Measurements from ENCODE around the gene KIAA2012.
"Not testable (repeated sequence)": the region's sequence is repeated elsewhere in the genome, so short reads cannot be mapped to it uniquely, and the experiment has no call there.

Gene KIAA2012

DNA sequence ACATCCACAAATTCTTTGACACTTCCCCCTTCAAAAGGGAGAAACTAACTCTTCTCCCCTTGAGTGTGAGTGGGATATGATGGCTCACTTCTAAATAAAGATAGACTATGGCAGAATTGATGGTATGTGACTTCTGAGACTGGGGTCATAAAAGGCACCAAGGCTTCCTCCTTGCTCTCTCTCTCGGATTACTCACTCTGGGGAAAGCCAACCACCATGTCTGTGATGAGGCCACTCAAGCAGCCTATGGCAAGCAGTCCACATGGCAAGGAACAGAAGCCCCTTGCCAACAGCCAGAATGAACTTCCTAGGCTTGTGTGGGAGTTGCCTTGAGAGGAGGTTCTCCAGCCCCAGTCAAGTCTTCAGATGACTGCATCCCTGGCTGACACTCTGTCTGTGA is 43.6 kb downstream of the KIAA2012 start:
- DNase-seq (ENCODE audit: low spot score): no peak

DNA sequence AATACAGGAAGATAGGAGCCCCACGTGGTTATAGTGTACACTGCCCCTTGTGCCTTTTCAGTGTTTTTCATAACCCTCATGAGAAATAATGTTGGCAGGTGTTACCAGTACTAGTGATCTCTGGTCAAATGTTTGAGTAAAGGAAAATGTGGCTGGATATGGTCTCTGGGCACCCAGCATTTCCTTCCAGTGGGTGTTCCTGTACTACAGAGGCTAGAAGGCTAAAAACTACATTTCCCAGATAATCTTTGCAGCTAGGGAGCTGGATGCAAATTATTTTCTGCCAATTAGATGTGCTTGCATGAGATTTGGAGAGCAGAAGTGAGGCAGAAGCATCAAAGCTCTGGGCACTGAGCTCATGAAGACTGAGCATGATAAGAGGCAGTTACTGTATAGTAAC is 45.1 kb downstream of the KIAA2012 start:
- no peak for DNase-seq (ENCODE audit: low spot score)

DNA sequence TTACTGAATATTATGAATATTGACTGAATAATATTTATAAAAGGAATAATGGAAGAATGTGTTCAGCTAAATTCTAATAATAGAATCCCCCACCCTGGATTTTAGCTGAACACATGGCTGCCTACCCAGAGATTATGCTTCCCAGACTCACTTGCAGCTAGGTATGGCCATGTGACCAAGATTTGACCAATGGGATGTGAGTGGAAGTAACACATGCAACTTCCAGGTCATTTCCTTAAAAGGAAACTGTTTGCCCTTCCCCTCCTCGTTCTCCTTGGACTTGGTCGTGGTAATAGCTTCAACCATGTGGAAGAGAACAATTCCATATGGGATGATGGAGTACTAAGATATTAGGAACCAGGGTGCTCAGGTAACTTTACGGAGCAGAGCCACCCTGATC is 47.8 kb downstream of the KIAA2012 start:
- DNase-seq (ENCODE audit: low spot score): no peak

DNA sequence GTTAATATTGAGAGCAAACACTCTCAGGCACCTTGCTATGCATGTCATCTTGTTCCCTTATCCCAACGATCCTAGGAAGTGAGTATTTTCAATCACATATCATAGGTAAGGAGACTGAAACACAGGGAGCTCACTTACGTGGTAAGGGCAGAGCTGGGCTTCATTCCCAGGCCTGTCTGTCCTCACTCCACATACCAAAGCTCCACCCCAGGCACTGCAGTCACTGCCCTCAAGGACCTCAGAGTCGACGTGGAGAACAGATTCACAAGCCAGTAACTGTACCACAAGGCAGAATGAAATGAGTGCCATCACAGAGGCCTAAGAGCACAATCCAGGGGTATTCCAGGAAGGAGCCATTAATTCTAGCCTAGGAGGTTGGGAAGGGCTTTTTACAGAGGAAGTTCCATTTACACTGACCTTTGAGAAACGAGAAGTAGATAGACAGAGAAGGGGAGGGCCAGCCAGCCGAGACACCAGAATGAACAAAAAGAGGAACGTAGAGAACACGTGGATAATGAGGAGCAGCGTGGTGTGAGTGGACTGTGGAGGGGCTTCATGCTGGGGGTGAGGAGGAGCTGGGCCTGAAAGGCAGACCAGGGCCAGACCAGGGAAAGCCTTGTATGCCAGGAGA is 48.6 kb downstream of the KIAA2012 start:
- DNase-seq (ENCODE audit: low spot score): no peak

DNA sequence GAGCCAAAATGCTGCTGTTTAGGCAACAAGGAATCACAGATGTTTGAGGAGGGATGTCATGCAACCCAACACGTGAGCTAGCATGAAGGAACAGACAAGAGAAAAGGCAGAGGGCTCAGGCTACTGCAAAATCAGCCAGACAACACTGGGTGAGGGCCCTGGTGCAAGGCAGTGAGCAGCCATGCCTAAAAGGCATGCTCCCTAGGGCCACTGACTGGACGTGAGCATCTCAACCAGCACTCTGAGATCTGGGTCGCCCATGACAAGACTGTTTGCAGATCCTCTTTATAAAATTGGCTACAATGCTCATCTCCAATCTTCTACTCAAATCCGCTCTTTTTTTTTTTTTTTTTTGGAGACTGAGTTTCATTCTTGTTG is 49.1 kb downstream of the KIAA2012 start:
- DNase-seq (ENCODE audit: low spot score): no peak

DNA sequence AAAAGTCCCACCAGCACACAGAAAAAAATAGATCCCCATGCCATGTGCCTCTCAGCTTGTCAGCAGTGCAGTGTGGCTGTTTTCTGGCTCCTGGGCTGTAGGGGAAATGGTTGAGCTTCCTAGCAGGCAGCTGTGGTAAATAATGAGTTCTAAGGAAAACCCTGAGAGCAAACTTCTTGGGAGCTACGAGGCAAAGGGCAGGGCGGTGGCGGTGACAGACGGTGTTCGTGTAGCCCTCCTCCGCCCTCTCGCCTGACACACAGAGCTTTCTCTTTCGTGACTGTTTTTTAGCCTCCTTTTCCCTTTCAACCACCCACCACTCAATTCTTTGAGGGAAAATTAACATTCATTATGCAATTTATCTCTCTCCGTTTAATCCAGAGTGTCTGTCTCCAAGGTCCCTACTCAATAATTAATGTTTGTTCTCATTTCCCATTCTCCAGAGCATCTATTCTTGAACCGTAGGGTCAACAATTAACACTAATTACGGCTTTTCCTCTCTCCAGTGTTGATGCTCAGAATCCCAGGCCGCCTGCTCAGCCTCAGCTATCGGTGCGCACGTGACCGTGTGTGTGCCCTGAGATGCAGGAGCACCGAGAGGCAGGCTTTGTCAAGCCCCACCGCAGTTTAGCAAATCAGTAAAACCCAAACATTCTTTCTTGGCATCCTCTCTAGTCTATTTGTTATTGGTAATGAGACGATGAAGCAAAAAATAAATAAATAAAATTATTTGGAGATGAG is 50.1 kb downstream of the KIAA2012 start:
- DNase-seq (ENCODE audit: low spot score): no peak

DNA sequence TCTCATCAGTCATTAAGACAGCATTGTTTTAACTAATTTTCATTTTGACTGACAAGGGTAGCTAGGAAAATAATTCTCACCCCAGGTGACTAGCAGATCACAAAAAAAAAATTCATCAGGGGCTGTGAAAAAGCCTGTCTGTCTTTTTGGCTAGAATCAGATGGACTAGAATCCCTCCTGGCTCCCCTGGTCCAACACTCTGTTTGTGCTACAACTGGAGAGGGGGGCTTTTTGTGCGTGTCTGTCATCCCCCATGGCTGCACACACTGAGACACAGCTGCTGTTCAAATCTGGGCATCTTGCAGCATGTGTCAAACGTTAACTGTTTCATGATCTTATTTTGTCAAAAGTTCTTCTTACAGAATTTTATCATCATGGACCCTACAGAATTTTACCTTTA is 51.2 kb downstream of the KIAA2012 start:
- no peak for DNase-seq (ENCODE audit: low spot score)

DNA sequence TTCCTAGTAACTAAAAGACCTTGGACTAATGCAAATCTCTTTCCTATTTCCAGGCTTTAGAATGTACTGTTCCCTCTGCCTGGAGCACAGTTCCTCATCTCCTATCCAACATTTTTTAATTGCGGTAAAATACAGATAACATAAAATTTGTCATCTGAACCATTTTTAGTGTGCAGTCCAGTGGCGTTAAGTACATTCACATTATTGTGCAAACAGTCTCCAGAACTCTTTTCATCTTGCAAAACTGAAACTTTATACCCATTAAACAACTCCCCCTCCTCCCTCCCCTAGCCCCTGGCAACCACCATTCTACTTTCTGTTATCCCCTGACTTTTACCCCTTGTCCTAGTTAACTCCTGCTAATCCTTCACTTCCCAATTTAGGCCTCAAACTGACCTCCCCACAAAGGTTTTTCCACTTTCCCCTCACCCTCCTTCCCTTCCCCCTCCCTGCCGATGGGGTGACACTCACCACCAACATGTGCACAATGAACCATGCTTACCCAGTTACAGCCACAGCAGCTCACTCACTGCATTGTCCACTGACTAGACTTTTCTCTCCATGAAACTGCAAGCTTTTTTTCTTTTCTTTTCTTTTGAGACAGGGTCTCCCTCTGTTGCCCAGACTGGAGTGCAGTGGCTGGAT is 54.8 kb downstream of the KIAA2012 start:
- DNase-seq (ENCODE audit: low spot score): no peak

DNA sequence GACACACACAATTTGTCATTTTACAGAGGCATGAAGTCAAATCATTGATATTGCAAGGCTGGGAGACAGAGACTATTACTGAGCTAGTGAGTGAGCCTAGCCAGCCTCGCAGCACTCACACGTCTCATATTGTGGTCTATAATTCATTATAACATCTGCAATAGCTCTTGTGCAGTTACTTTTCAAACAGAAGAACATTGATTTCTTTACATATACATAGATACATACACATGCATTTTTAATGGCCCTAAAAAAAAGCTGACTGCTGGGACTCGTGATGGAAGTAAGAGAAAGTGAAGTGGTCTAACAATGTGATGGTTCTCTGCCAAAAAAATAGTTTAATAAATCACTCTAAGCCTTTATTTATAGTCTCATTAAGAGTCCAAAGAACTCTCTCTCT is 56.8 kb downstream of the KIAA2012 start:
- DNase-seq (ENCODE audit: low spot score): no peak

DNA sequence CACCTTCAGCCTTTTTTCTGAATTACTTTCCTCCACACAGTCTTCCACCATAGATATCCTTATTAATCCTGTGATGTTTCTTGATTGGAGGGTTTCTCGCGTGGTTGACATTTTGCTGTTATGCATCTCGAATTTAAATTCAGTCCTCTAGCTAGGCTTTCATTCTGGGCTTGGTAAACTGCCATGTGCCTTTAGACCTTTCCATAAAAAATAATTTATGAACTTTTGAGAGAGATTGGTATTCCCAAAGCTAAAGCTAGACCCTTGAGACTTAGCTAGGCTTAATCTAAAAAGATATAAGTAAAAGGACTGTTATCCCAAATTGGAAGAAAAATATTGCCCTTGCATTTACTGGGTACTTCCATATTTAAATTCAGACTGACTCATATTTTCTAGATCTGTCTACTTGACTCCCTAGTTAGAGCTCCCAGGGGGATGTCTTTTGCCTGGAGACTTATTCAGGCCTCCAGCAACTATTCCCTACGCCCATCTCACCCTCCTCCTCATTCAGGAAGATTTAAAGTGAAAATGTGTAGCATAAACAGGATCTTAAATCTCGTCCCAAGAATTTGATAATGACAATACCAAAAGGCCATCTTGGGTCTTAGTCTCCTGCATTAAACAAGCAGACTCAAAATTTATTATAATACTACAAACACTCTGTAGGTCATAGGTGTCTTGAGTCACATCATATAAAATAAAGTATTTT is 60.3 kb downstream of the KIAA2012 start:
- DNase-seq (ENCODE audit: low spot score): peak; percentile 55

DNA sequence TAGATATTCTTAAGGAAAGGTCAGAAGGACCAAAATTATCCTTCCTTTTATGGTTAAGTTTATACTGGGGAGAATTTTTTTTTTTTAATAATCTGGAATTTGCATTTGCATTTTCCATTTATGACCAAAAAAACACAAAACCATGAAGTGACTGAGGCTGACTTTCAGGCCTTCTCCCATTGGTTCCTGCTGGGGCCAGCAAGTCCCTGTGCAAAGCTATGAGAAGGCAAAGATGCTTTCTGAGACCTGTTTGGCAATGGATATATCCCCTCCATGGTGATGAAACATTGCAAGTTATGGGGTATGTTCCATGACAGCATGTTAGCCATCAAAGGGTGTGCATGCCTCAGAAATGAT is 60.8 kb downstream of the KIAA2012 start:
- peak; percentile 33 for DNase-seq (ENCODE audit: low spot score)

DNA sequence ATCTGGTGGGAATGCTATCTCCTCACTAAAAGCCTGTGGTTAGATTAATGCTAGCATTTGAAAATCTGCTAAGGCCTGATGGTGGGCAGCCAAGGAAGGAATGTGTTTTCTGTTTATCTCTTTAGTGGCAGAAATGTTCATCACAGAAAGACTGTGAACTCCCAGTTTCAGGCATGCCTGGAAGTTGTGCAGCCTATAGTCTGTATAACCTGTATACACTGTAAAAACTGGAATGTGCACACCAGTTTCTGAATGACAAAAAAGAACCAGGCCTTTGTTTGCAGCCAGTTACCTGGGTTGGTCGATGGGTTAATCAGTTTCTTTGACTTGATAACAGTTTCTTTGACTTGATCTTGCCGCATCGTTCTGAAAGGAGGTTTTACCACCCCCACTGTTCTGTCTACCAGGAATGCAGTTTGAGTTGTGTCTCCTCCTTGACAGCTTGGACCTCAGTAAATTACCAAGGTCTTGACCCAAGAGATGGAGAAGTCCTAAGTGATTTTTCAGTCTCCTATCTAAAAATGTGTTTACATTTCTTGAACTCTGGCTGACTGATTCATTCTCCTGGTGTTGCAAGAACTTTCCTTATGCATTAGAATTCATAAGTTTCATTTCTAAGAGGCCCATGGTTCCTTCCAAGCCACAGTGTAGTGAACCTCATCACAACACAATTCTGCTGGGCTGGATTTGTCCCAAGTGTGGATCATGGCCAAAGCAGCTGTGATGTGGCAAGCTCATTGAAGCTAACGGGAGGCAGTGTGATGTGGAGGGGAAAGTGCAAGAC is 62.2 kb downstream of the KIAA2012 start:
- peak; percentile 87 for DNase-seq (ENCODE audit: low spot score)

DNA sequence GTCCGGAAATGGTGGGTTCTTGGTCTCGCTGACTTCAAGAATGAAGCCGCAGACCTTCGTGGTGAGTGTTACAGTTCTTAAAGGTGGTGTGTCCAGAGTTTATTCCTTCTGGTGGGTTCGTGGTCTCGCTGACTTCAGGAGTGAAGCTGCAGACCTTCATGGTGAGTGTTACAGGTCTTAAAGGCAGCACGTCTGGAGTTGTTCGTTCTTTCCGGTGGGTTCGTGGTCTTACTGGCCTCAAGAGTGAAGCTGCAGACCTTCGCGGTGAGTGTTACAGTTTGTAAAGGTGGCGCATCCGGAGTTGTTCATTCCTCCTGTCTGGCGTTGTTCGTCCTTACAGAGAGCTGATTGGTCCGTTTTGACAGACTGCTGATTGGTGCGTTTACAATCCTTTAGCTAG is 63.0 kb downstream of the KIAA2012 start:
- DNase-seq (ENCODE audit: low spot score): not testable (repeated sequence)

DNA sequence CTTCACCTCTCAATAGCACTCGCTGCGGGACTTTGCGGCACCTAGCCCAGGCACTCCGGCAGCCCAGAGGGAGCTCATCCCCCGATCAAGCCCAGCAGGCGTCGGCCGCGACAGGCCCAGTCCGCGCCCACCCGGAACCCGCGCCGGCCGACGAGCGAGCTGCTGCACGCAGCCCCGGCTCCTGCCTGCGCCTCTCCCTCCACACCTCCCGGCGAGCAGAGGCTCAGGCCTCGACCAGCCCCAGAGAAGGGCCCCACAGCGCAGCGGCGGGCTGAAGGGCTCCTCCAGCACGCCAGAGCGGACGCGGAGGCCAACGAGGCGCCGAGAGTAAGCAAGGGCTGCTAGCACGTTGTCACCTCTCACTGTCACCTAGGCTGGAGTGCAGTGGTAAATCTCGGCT is 63.5 kb downstream of the KIAA2012 start:
- DNase-seq (ENCODE audit: low spot score): no peak

DNA sequence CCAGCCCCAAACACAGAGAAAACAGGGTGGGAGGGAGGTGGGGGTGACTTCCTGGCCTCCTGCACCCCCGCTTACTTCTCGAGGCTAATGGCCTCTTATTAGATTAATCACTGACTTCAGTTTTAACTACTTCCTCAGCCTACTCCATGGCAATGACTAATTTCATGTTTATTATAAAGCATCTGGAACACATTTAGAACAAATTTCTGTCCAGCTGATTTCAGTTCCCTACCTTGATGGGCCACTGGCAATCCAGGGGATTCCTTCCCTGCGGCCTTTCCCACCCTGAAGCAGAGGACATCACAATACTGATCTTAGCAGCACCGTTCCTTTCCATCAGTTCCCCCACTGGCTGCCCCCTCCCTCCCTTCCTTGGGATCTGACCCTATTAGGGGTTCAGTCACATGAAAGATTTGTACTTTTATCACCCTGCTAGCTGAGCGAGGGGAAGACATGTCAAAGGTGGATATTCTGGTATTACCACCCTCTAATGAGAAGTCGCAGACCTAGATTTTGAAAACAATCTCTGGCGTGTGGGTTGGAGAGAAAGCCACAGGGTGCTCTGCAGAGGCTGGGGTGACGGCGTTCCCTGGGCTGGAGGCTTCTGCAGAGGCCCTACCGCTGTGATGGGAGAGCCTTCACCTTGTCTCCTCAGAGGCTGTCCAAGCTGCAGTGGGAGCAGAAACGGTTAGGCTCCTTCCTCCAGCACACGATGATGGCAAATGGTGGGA is 67.6 kb downstream of the KIAA2012 start:
- peak; percentile 40 for DNase-seq (ENCODE audit: low spot score)

DNA sequence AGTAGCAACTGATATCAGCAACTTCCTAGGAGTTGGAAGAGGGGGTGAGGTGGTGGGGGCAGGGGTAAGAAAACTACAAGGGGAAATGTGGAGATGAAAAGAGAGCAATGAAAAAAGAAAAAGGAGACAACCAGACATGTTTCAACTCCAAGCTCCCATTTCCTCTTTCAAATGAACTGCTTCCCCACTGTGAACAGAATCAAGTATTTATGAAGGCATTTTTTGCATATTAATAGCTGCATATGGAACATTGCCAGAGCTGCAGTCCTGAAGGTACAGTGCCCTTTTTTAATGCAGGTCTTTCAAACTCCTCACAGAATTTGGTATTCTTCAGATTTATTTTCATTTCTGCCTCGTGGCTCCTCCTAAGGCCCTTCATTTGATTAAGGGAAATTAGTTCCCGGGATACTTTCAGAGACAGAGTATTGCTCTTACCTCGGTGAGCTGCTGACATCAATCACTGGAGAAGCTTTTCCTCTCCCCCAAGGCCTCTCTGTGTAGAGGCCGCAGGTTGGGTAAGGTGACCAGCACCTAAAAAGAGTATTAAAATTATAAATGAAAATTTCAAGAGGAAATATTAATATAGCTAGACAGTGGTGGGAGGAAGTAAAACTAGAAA is 68.4 kb downstream of the KIAA2012 start:
- DNase-seq (ENCODE audit: low spot score): no peak

DNA sequence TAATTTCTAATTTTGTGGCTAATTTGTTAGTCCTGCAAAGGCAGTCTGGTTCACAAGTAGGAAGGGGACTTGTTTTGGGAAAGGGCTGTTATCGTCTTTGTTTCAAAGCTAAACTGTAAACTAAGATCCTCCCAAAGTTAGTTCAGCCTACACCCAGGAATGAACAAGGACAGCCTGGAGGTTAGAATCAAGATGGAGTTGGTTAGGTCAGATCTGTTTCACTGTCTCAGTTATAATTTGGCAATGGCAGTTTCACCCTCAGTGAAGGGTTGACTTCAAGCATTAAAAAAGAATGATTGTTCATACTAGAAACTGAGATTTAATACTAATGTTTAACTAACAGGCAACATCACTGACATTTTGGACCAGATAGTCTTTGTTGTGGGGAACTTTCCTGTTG is 69.5 kb downstream of the KIAA2012 start:
- DNase-seq (ENCODE audit: low spot score): no peak

DNA sequence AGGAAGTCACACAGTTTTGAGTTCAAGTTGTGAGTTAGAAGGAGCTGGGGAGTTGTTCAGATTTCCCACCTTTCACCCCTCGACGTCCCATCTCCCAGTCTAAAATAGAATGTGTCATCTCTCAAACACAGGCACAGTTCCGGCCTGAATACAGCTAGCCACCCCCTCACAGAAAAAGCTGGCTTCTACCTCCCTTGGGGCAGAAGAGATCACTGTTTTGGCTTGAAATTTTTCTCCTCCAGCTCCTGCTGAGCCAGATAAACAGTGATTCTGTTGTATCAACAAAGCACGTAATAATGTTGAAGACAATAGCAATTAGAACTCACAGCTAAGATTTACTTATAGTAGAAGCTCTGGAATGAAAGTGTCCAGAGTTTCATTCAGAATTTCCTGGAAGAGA is 74.7 kb downstream of the KIAA2012 start:
- peak; percentile 40 for DNase-seq (ENCODE audit: low spot score)

DNA sequence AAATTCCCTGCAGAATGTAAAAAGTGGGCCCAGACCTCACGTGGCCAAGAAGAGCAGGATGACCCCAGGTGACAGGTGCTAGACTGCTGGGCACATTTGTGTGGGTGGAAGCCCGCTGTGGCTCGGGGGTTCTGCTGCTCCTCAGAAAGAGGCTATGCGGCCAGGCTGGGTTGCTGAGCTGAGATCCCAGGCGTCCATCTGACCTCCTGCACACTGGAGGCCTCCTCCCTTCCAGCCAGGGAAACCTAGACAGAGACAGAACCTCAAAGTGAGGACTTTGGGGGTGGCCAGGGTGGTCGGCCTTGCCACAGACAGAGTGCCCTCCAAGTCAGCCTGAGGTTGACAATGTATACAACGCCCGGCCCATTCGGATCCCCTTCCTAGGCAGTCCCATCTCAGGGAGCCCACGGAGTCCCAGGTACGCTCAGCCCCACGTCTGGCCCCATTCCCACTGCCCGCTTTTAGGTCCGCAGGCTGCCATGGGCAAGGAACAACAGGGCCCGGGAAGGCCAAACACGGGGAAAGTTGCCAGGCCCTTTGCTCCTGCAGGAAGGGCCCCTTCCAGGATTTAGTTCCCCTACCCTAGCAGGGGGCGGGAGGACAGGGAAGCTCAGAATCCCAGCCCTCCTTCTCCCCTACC is 75.6 kb downstream of the KIAA2012 start:
- DNase-seq (ENCODE audit: low spot score): no peak

DNA sequence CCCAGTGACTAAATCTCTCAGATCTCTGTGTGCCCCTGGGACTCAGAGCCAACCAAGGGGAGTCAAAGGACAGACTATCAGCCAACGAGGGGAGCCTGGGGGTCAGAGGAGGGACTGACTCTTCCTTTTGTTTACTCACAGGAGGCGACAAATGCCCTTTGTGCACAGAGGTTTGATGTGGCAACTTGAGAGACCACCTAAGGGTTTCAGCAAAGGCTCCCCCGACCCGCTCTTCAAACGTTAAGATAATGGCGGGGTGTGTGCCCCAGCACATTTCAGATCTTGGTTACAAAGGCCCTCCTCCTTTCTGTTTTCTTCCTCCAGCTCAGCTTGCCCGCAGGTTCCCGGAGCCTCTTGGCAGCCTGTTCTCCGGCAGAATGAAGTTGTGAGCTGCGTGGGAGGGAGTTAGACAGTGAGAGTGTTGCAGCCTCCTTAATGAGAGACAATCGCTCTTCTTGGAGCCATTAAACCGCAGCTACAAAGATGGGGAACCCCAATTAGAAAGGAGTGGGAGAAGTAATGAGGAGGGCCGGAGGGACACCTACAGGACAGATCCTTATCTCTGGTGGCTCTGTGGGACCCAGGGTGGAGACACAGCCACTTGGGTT is 76.2 kb downstream of the KIAA2012 start:
- DNase-seq (ENCODE audit: low spot score): no peak

Measured in hepatic stellate cell (primary cell).